GM18858 (cell line): ENCODE data around the gene SLC12A4.
"Not testable (repeated sequence)": the region's sequence is repeated elsewhere in the genome, so short reads cannot be mapped to it uniquely, and the experiment has no call there.

Source experiments
- ATAC-seq: cut with Tn5 transposase; IDR thresholded peaks from one replicate; pipeline ENCODE4 v1.9.1; 2021; ENCODE audit not compliant: unreplicated experiment

Gene SLC12A4

DNA sequence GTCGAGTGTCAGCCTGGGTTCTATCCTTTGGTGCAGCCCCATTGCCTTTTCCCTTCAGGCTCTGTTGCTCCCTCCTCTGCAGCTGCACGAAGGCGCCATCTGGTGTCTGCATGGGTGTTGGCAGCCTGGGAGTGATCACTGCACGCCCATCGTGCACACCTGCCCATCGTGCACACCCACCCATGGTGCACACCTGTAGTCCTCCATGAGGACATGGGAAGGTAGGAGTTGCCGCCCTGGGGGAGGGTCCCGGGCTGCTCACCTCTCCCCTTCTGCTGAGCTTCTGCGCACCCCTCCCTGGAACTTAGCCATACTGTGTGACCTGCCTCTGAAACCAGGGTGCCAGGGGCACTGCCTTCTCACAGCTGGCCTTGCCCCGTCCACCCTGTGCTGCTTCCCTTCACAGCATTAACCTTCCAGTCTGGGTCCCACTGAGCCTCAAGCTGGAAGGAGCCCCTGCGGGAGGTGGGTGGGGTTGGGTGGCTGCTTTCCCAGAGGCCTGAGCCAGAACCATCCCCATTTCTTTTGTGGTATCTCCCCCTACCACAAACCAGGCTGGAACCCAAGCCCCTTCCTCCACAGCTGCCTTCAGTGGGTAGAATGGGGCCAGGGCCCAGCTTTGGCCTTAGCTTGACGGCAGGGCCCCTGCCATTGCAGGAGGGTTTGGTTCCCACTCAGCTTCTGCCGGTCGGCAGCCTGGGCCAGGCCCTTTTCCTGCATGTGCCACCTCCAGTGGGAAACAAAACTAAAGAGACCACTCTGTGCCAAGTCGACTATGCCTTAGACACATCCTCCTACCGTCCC lies 39.7 kb downstream of the SLC12A4 start:
- ATAC-seq: no peak

GRCh38 chr16:67928147-67928546 lies 40.3 kb downstream of the SLC12A4 start:
- no peak for ATAC-seq

DNA sequence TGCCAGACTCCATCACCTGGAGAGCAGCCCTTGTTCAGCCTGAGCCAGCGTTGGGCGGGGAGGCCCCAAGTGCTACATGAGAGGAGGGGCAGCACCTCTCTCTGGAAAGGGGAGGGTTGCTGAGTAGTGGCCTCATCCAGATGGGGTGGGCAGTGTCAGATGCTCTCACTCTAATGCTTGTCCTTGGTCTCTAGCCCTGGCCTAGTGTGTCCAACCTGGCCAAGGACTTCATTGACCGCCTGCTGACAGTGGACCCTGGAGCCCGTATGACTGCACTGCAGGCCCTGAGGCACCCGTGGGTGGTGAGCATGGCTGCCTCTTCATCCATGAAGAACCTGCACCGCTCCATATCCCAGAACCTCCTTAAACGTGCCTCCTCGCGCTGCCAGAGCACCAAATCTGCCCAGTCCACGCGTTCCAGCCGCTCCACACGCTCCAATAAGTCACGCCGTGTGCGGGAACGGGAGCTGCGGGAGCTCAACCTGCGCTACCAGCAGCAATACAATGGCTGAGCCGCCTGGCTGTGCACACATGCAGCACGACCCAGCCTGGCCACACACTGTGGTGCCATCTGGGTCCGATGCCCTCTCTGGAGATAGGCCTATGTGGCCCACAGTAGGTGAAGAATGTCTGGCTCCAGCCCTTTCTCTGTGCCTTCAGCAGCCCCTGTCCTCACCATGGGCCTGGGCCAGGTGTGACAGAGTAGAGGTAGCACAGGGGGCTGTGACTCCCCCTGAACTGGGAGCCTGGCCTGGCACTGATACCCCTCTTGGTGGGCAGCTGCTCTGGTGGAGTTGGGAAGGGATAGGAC lies 41.1 kb downstream of the SLC12A4 start:
- ATAC-seq: no peak

DNA sequence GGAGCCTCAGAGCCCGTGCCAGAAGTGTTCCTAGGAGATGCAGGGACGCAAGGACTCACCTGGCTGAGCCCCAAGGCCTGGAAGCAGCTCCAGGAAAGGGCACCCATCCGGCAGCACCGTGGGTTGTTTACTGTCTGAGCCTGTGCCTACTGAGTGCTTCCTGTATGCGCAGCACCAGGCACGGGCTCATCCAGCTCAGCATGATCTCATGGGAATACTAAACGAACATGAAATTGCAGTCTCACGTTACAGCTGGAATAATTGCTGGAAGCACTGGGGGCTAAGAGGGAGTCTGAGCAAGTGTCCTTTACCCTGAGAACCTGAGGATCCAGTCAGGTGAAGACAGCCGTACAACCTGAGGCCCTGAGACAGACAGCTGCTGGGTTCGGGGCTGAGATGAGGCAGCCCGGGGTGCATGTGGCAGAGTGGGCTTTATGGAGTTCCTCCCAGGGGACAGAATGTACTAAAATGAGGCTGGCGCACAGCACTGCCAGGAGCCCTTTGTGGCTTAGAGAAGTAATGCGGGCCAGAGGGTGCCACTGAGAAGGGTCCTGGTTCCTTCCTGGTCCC lies 42.2 kb downstream of the SLC12A4 start:
- ATAC-seq: no peak

DNA sequence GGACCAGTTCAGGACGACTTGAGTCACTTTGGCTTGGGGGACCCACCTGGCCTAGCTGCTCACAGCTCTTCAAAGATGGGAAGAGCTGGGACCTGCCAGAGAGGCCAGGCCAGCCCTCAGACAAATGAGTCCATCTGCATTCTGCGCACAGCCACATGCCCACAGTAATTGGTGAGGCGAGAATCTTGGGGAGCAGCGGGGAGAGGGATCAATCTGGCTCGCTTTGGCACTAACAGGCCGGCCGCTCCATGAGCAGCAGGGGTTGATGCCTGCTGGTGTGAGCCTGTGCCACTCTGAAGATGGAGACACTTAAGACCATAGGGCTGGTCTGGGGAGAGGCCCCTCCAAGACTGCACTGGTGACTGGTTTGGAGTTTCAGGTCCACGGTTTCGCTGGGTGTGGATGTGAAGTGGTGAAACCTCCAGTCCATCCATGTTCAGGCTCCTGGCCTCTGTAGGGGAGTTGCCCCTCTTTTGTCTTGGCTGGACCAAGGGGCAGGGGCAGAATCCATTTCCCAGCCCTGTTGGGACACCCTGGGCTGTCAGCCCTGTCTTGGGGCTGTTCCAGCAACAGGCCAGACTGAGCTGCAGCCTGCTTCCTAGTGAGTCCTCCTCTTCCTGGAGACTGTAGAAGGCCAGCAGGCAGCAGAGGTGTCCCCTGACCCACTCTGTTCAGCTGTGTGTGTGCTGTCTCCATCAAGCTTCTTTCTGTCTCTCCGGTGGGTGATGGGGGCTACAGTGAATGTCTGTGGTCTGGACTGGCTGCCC lies 44.1 kb downstream of the SLC12A4 start:
- no peak for ATAC-seq

DNA sequence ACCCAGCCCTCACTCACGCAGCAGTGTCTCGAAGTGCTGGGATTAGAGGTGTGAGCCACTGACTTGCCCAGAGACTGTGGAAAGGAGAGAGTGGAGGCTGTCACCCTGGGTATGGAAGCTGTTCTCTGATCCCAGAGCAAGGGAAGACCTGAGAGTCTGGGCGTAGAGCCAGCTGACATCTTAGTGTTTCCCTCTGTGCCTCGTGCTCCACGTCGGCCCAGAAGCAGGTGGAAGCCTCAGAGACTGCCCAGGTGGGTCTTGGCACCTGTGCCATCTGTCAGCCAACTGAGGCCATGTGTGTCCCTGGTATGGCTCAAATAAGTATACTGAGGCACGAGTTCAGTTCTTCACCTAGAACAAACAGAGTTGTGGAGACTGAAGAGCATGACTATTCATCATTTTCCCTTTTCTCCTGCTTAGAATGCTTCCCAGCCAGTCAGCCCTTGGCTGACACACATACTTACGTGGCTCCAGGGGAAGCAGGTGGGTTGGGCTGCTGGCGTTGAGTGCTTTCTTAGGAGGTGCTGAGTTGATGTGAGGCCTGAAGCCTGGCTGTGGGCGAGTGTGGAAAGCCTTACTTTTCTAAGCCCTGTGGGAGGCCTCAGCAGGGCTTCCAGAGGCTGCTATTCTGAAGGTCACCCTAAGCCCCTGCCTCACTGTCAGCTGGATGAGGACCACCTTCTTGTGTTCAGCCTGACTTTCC lies 44.9 kb downstream of the SLC12A4 start:
- ATAC-seq: no peak

DNA sequence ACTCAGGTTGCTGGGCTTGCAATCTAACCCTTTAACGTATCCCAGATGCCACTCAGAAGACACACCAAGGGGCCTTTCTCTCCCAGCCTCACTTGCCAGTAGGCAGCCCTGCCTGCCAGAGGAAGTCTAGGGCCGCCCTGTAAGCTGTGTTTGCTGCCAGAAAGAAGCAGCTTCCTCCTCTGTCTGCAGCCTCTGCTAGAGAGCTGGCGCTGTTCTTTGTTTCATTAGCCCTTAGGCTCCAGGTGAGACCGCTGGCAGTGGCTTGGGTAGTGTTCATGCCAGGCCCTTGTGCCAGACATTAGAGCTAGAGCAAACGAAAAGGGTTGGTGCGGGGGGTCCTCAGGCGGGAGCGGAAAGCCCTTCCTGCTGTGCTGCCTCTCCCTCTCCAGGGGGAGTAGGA lies 45.7 kb downstream of the SLC12A4 start:
- no peak for ATAC-seq

- ATAC-seq: no peak
These were observed 46.2 kb downstream of the SLC12A4 start for GRCh38 chr16:67922221-67922620.

GRCh38 chr16:67919622-67920221 lies 48.7 kb downstream of the SLC12A4 start:
- ATAC-seq: no peak

- ATAC-seq: no peak
These were observed 50.6 kb downstream of the SLC12A4 start for GRCh38 chr16:67917852-67918236.

- ATAC-seq: no peak
These were observed 51.1 kb downstream of the SLC12A4 start for GRCh38 chr16:67917140-67917851.

DNA sequence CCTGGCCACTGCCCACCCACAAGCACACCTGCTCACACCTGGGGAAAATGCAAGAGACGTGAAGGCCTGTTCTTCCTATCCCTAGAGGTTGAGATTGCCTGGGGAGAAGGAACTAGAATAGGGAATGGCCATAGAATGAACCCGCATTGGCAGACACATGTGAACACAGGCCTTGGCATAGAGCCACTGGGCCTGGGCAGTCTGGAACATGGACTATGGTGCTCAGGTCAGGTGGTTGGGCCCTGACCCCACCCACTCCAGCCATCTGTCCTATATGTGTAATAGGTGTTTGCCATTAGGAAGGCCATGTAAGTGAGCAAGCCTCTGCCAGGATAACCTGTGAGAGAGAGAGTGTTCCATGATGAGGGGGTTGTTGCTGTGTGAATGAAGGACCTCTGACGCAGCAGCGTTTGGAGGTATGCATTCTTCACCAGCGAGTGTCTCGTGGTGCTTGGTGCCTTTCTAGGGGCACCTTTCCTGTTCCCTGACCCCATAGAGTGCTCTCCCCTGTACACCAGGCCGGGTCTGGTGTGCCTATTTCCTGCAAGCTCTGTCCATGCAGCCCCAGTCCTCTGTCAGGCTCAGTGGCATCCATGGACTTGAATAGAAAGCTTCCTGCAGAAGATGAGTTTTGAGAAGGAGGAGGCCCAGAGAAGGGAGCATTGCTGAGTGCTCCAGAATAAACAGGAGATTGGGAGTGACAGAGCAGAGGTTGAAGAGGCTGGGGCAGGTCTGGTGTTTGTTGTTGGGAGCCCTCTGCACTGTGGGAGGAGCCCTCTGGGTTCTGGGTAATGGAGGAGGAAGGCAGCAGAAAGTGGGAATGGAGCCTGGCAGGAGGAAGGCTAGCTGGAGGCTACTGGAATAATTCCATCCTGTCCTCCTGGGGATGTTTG lies 52.4 kb downstream of the SLC12A4 start:
- no peak for ATAC-seq

GRCh38 chr16:67915496-67915769 lies 53.0 kb downstream of the SLC12A4 start:
- not testable (repeated sequence) for ATAC-seq

DNA sequence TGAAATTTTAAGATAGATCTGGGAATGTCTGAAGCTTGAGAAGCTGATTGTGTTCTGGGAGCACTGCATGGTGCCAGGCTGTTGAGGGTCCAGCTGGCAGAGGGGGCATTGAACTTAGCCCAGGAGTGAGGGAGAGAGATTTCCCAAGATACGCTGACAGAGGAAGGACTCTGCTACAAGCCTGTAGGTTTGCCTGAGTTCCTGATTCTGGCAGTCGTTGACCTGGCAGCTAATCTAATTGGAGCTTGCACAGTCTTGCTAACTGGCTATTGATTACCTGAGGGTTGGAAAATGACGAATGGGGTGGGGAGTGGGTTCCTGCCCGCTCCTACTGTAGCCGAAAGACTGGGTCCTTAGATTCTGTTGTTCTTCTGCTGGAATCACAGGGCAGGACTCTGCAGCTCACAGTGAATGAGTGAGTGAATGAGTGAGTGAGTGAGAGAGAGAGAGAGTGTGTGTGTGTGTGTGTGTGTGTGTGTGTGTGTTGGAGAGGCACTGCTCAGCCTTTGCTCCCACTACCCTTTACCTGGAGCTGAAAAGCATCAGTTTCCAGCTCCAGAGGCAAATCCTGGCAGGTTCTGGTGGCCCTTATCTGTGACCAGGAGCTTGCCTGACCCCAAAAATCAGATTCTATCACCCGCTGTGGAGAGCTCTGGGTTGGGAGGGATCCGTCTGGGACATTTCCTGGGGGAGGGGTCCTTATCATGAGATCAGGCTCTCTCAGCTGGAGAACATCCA lies 53.5 kb downstream of the SLC12A4 start:
- no peak for ATAC-seq

GRCh38 chr16:67910158-67910557 lies 58.3 kb downstream of the SLC12A4 start:
- no peak for ATAC-seq

DNA sequence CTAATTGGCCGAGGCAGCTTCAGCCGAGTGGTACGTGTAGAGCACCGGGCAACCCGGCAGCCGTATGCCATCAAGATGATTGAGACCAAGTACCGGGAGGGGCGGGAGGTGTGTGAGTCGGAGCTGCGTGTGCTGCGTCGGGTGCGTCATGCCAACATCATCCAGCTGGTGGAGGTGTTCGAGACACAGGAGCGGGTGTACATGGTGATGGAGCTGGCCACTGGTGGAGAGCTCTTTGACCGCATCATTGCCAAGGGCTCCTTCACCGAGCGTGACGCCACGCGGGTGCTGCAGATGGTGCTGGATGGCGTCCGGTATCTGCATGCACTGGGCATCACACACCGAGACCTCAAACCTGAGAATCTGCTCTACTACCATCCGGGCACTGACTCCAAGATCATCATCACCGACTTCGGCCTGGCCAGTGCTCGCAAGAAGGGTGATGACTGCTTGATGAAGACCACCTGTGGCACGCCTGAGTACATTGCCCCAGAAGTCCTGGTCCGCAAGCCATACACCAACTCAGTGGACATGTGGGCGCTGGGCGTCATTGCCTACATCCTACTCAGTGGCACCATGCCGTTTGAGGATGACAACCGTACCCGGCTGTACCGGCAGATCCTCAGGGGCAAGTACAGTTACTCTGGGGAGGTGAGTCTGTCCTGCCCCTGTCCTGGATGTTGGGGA lies 59.2 kb downstream of the SLC12A4 start:
- ATAC-seq: no peak

- no peak for ATAC-seq
These were observed 60.8 kb downstream of the SLC12A4 start for GRCh38 chr16:67907397-67908180.
